ENCODE measurements around the gene ARHGAP10. TPM values are rescaled to one million over a fixed set of nuclear protein-coding genes. Genes with fewer than 3 reads are reported as not detected.
"Not testable (repeated sequence)": the region's sequence is repeated elsewhere in the genome, so short reads cannot be mapped to it uniquely, and the experiment has no call there.

The ARHGAP10 gene
- total RNA-seq, 3 donors from 2014 or later (not counting 1 experiment from before 2014, with no cell fraction given), result 13.9 to 28.7 (median 23.2) TPM

GRCh38 chr4:147879676-147880075 lies 147.8 kb downstream of the ARHGAP10 start:
- TF ChIP-seq, protein P1, sequence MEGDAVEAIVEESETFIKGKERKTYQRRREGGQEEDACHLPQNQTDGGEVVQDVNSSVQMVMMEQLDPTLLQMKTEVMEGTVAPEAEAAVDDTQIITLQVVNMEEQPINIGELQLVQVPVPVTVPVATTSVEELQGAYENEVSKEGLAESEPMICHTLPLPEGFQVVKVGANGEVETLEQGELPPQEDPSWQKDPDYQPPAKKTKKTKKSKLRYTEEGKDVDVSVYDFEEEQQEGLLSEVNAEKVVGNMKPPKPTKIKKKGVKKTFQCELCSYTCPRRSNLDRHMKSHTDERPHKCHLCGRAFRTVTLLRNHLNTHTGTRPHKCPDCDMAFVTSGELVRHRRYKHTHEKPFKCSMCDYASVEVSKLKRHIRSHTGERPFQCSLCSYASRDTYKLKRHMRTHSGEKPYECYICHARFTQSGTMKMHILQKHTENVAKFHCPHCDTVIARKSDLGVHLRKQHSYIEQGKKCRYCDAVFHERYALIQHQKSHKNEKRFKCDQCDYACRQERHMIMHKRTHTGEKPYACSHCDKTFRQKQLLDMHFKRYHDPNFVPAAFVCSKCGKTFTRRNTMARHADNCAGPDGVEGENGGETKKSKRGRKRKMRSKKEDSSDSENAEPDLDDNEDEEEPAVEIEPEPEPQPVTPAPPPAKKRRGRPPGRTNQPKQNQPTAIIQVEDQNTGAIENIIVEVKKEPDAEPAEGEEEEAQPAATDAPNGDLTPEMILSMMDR (IDR thresholded peaks at IDR 0.05), result no peak
- no peak overlapping the region for H3K27ac Mint-ChIP-seq

DNA sequence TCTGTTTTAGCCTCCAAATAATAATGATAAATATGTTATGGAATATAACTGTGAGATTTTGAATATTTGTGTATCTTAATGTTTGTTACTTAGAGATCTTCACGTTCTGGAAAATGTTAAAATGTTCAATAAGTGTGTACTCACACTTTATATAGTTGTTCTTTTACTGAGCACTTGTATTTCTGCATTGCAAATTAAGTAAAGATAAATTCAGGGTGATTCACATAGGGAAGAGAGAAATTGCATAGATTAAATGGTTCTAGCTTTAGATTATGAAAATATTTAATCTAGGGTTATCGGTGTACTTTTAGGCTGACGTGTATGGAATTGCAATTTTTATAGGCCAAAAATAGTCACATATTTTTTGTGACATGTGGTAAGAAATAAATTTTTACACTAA lies 148.6 kb downstream of the ARHGAP10 start:
- Mint-ChIP-seq H3K27ac (no peak overlapping the region), H3K36me3 (peaks cover 20% of the 10 kb centered on the region), H3K9me3 (no peaks in the 10 kb centered on the region), H3K4me1 (peaks cover 5% of the 10 kb centered on the region in 2 donors), H3K4me3 (no peak overlapping the region), H3K27me3 (ENCODE audit: low read depth in 2 of 2) (no peaks in the 10 kb centered on the region)
- TF ChIP-seq, protein P1 (IDR thresholded peaks at IDR 0.05), result no peak
- ATAC-seq (no peak), DNase-seq (no peak)
- no CpG with 5 or more reads among the region's 3 CpGs for WGBS (ENCODE audit: insufficient coverage)
- Histone ChIP-seq H3K27me3 (ENCODE audit: control insufficient read depth, insufficient read depth, low read length) (no peaks in the 10 kb centered on the region), H3K4me3 (ENCODE audit: low read length) (no peak overlapping the region), H3K27ac (ENCODE audit: low read length) (no peak overlapping the region), H3K9me3 (ENCODE audit: control insufficient read depth, insufficient read depth, low read length) (no peaks in the 10 kb centered on the region), H3K4me1 (ENCODE audit: control insufficient read depth, insufficient read depth, low read length) (no peaks in the 10 kb centered on the region), H3K36me3 (ENCODE audit: control insufficient read depth, insufficient read depth, low read length) (peaks cover 1% of the 10 kb centered on the region)
- intact Hi-C loops (cut with micrococcal nuclease), result no loop called here

More at GRCh38 chr4:147879676-147880075, 147.8 kb downstream of the ARHGAP10 start:
- Histone ChIP-seq H3K36me3 (ENCODE audit: control insufficient read depth, insufficient read depth, low read length) (peaks cover 3% of the 10 kb centered on the region), H3K27ac (ENCODE audit: low read length) (no peak overlapping the region), H3K9me3 (ENCODE audit: control insufficient read depth, insufficient read depth, low read length) (no peaks in the 10 kb centered on the region), H3K4me3 (ENCODE audit: low read length) (no peak overlapping the region), H3K27me3 (ENCODE audit: control insufficient read depth, insufficient read depth, low read length) (no peaks in the 10 kb centered on the region), H3K4me1 (ENCODE audit: control insufficient read depth, insufficient read depth, low read length) (no peaks in the 10 kb centered on the region)
- intact Hi-C loops (cut with micrococcal nuclease), result no loop called here
- Mint-ChIP-seq H3K9me3 (no peaks in the 10 kb centered on the region), H3K4me3 (no peak overlapping the region), H3K27me3 (ENCODE audit: low read depth in 2 of 2) (no peaks in the 10 kb centered on the region), H3K4me1 (peaks cover 5% of the 10 kb centered on the region in 2 donors), H3K36me3 (peaks cover 22% of the 10 kb centered on the region)
- WGBS (ENCODE audit: insufficient coverage), result 100% methylated on average over 1 of the region's 1 CpG
- ATAC-seq (no peak), DNase-seq (no peak)

DNA sequence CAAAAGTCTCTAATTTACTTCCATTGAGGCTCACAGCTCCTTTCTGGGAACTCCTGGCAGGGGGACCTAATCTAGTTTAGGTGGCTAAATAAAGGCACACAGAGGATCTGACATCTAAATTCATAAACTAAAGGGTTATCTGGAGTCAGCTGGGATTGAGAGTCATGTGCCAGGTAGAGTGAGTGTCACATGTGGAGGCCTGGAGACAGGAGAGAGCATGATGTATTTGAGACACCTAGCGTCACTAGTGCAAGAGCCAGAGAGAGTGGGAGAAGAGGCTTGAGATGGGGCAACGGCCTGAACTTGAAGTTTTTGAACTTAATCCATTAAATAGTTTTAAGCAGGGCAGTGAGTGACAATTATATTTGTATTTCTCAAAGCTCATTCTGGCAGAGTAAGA lies 152.6 kb downstream of the ARHGAP10 start:
- no peaks in the 10 kb centered on the region for H3K27me3 ChIP-seq (ENCODE audit: control insufficient read depth, insufficient read depth, low read length)
- Mint-ChIP-seq H3K4me1 (peaks cover 5% of the 10 kb centered on the region in 2 donors), H3K27me3 (ENCODE audit: low read depth in 2 of 2) (no peaks in the 10 kb centered on the region), H3K9me3 (no peaks in the 10 kb centered on the region), H3K36me3 (peaks cover 18% of the 10 kb centered on the region), H3K27ac (no peak overlapping the region), H3K4me3 (no peak overlapping the region)
- TF ChIP-seq, protein P1 (IDR thresholded peaks at IDR 0.05), result no peak
- no peak overlapping the region for H3K4me3 ChIP-seq (ENCODE audit: low read length)
- no peak overlapping the region for H3K27ac ChIP-seq (ENCODE audit: low read length)
- ATAC-seq (no peak), DNase-seq (no peak)
- no peaks in the 10 kb centered on the region for H3K4me1 ChIP-seq (ENCODE audit: control insufficient read depth, insufficient read depth, low read length)
- intact Hi-C loops (cut with micrococcal nuclease), result no loop called here
- H3K36me3 ChIP-seq (ENCODE audit: control insufficient read depth, insufficient read depth, low read length), result no peaks in the 10 kb centered on the region
- H3K9me3 ChIP-seq (ENCODE audit: control insufficient read depth, insufficient read depth, low read length), result no peaks in the 10 kb centered on the region
- 91% methylated on average over 2 of the region's 2 CpGs for WGBS (ENCODE audit: insufficient coverage)

DNA sequence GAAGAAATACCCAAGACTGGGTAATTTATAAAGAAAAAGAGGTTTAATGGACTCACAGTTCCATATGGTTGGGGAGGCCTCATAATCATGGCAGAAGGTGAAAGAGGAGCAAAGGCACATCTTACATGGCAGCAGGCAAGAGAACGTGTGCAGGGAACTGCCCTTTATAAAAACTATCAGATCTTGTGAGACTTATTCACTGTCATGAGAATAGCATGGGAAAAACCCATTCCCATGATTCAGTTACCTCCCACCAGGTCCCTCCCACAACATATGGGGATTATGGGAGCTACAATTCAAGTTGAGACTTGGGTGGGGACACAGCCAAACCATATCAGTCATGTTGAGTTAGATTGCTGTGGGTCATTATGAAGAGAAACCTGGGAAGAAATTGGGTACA lies 153.3 kb downstream of the ARHGAP10 start:
- H3K27ac ChIP-seq (ENCODE audit: low read length), result not testable (repeated sequence)
- 79% methylated on average over 1 of the region's 1 CpG for WGBS (ENCODE audit: insufficient coverage)

More for the DNA sequence above, 153.3 kb downstream of the ARHGAP10 start:
- DNase-seq; ATAC-seq; intact Hi-C loops (cut with micrococcal nuclease); H3K4me1 ChIP-seq (ENCODE audit: control insufficient read depth, insufficient read depth, low read length); H3K27me3 Mint-ChIP-seq (ENCODE audit: low read depth in 2 of 2); H3K9me3 Mint-ChIP-seq; H3K4me3 Mint-ChIP-seq; H3K27ac Mint-ChIP-seq; H3K4me3 ChIP-seq (ENCODE audit: low read length); H3K4me1 Mint-ChIP-seq; H3K27me3 ChIP-seq (ENCODE audit: control insufficient read depth, insufficient read depth, low read length); H3K36me3 ChIP-seq (ENCODE audit: control insufficient read depth, insufficient read depth, low read length); H3K9me3 ChIP-seq (ENCODE audit: control insufficient read depth, insufficient read depth, low read length): not testable (repeated sequence)
- H3K36me3 Mint-ChIP-seq, result peaks cover 12% of the 10 kb centered on the region
